Esophagus muscularis mucosa (tissue), 3 donors: ENCODE measurements around the gene MAST4.

Source experiments
- CTCF ChIP-seq, 3 experiments: fragments of 200-600 bp in 2 of 3; fragments of 450-650 bp in 1 of 3; sonication (generic) in 2 of 3; IDR thresholded peaks; one replicate each; pipeline ENCODE4 v1.5.1; 2017 to 2019; ENCODE audit warnings: antibody characterized with exemption in 3 of 3, mild to moderate bottlenecking in 2 of 3, moderate library complexity in 1 of 3
- POLR2A ChIP-seq: fragments of 450-650 bp; IDR thresholded peaks from one replicate; pipeline ENCODE4 v1.6.1; 2017; ENCODE audit warnings: antibody characterized with exemption, moderate library complexity, mild to moderate bottlenecking, low read depth

DNA sequence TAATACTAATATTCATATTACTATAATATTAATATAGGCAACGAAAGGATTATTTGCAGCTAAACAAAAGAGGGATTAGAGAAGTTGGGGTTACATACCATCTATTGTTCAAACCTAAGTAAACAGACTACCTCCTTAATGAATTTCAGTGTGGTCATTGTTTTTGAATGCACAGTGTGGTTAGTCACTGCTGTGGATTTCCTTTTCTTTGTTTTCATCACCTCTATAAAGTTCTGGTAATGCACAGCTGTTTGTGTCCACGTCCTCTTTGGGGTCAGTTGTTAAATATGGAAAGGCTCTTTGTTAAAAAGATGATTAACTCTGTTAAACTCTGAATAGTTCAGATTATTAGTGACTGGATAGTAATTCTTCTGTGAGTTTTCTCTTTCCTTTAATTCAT lies 233.6 kb downstream of the MAST4 start:
- TF ChIP-seq CTCF (IDR thresholded peaks at IDR 0.05) (no peak), POLR2A (no peak)
